Activated CD4-positive, alpha-beta T cell treated with anti-CD3 and anti-CD28 coated beads for 36 hours (primary cell): ENCODE data around the gene TBC1D10A. TPM values are rescaled to one million over a fixed set of nuclear protein-coding genes. Genes with fewer than 3 reads are reported as not detected.

Source experiments
- ATAC-seq: fragments of 200-7000 bp; cut with Tn5 transposase; one replicate; pipeline ENCODE4 v1.10.0; 2021; ENCODE audit warnings: mild to moderate bottlenecking, moderate library complexity
- CTCF ChIA-PET: fragments of 350-600 bp; sonication (Branson Sonifier 250); formaldehyde crosslinking; loops from one replicate; lab custom pipeline; 2021; ENCODE audit warnings: antibody characterized with exemption; lab: Charles Lee
- POLR2A ChIA-PET: fragments of 350-600 bp; sonication (Branson Sonifier 250); formaldehyde crosslinking; loops from one replicate; lab custom pipeline; 2021; ENCODE audit warnings: antibody characterized with exemption, inconsistent platforms; lab: Charles Lee
- DNase-seq: peaks from one replicate; pipeline ENCODE4 v3.0.0-alpha.2; 2020
- H3K27ac Mint-ChIP-seq: one replicate; pipeline ENCODE4 v1.8.0; 2021; ENCODE audit warnings: mixed read lengths
- H3K27me3 Mint-ChIP-seq: one replicate; pipeline ENCODE4 v1.8.0; 2021; ENCODE audit warnings: mixed read lengths
- H3K36me3 Mint-ChIP-seq: one replicate; pipeline ENCODE4 v1.8.0; 2021; ENCODE audit warnings: low read depth, mixed read lengths
- H3K4me1 Mint-ChIP-seq: one replicate; pipeline ENCODE4 v1.8.0; 2021; ENCODE audit warnings: mixed read lengths
- H3K4me3 Mint-ChIP-seq: one replicate; pipeline ENCODE4 v1.8.0; 2021; ENCODE audit warnings: mild to moderate bottlenecking, moderate library complexity, mixed read lengths
- H3K9me3 Mint-ChIP-seq: one replicate; pipeline ENCODE4 v1.8.0; 2021; ENCODE audit warnings: low read depth, mixed read lengths
- intact Hi-C, 2 experiments: fragments of 100-400 bp; cut with DNase I in 1 of 2; cut with micrococcal nuclease in 1 of 2; formaldehyde crosslinking; loops; one replicate each; pipeline versions ENCODE4 v1.14.2 to v1.15.1; 2022 to 2024; cut with DNase I, micrococcal nuclease
- total RNA-seq, 2 experiments: library from RNA; stranded (reverse); gene quantifications; one replicate each; pipeline ENCODE4 v1.2.3, GENCODE V29; 2021

Gene TBC1D10A
- total RNA-seq, 2 experiments from 2014 or later, result 20.1 to 21.6 TPM

GRCh38 chr22:30333707-30334087 is 7.0 kb upstream of the TBC1D10A start:
- Mint-ChIP-seq H3K27me3 (no peaks in the 10 kb centered on the region), H3K4me3 (no peak overlapping the region), H3K9me3 (no peaks in the 10 kb centered on the region), H3K27ac (peak overlapping the region; percentile 69), H3K4me1 (peaks cover 43% of the 10 kb centered on the region), H3K36me3 (peaks cover 74% of the 10 kb centered on the region)
- ATAC-seq (peak; percentile 73), DNase-seq (peak; percentile 69)
- intact Hi-C loops, result no loop called here
- CTCF ChIA-PET, result interaction anchor here (1.7 kb wide), 1 partner anchor 46 kb away, joined by 10 read pairs; no protein-coding TSS in a partner anchor
- POLR2A ChIA-PET, result interaction anchor here (0.6 to 0.9 kb wide), 2 partner anchors 22 to 45 kb away, joined by 3 read pairs; no protein-coding TSS in a partner anchor

DNA sequence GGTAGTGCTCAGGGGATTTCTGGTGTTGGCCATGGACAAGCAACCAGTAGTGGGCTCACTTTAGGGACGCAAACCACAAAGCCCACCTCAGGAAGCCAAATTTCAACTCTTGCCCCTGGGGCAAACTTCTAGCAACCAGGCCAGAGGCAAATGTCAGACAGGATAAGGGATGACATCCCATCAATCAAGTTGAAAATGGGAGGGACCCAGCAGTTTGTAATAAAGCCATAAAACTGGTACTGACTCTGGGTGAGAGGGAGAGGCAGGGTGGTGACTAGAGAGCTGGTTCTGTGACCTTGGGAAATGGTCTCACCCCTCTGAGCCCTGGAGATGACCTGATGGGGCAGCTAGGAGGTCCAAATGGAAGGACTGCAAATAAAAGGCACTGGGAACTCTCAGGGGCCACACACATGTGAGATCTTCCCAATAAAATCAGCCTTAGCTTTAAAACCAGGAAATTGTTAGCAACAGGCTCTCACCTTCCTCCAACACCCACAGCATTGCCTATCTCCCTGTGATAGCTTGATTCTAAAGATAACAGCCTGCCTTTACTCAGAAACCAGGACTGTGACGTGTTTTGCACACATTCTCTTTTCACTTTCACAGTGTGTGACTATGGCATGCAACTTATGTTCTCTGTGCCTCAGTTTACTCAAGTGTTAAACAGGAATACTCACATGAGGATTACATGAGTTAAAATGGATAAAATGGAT is 6.4 kb upstream of the TBC1D10A start:
- ChIA-PET CTCF (interaction anchor here (1.5 to 1.7 kb wide), 2 partner anchors 11 to 45 kb away, joined by 5 to 10 read pairs; no protein-coding TSS in a partner anchor), POLR2A (interaction anchor here (0.6 to 0.9 kb wide), 3 partner anchors 15 to 45 kb away, joined by 3 read pairs; no protein-coding TSS in a partner anchor)
- no peak overlapping the region for H3K4me3 Mint-ChIP-seq
- peaks cover 43% of the 10 kb centered on the region for H3K4me1 Mint-ChIP-seq
- ATAC-seq (peak; percentile 60), DNase-seq (no peak)
- H3K27ac Mint-ChIP-seq, result peak overlapping the region; percentile 69
- no peaks in the 10 kb centered on the region for H3K9me3 Mint-ChIP-seq
- H3K36me3 Mint-ChIP-seq, result peaks cover 70% of the 10 kb centered on the region
- no peaks in the 10 kb centered on the region for H3K27me3 Mint-ChIP-seq
- intact Hi-C loops, result no loop called here

GRCh38 chr22:30332551-30332950 is 5.8 kb upstream of the TBC1D10A start:
- peaks cover 65% of the 10 kb centered on the region for H3K36me3 Mint-ChIP-seq
- CTCF ChIA-PET, result interaction anchor here (0.9 to 1.7 kb wide), 3 partner anchors 12 to 55 kb away, joined by 3 to 10 read pairs (median 5); partner anchors contain the start of gene RNF215

DNA sequence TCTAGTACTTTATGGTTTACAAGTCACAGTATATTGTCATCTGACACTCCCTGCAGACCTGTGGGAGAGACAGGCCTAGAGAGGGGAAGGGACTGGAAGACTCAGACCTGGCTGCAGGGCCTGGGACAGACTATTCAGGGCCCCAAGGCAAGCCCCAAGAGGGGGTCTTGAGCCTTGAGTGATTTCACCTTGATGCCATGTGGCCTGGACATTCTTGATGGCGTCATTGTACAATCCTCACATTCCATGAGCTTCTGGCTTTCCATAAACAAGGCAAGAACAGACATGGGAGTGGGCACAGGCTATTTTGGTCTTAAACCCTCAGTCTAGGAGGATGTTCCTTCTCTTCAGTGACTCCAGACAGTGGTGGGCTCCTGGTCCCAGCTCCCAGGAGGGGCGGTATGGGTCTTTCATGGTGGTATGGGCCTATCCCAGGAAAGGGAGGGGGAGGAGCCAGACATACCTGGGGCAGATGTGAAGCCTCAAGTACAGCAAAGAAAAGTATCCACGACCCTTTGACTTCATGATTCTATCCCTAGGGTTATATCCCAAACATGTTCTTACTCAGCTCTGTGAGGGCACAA is 1.8 kb upstream of the TBC1D10A start:
- H3K27ac Mint-ChIP-seq, result no peak overlapping the region
- CTCF ChIA-PET, result interaction anchor here (0.6 to 5.1 kb wide), 6 partner anchors 21 to 220 kb away, joined by 3 to 45 read pairs (median 3); partner anchors contain the start of genes CASTOR1 and RNF215
- no peak overlapping the region for H3K4me3 Mint-ChIP-seq
- POLR2A ChIA-PET, result interaction anchor here (1.0 to 1.8 kb wide), 2 partner anchors 16 to 19 kb away, joined by 4 read pairs; no protein-coding TSS in a partner anchor
- peaks cover 50% of the 10 kb centered on the region for H3K4me1 Mint-ChIP-seq
- ATAC-seq, result no peak
- DNase-seq, result no peak
- no peaks in the 10 kb centered on the region for H3K9me3 Mint-ChIP-seq
- peaks cover 28% of the 10 kb centered on the region for H3K36me3 Mint-ChIP-seq
- intact Hi-C loops, result loop anchor here (5.0 kb wide), 2 partner anchors 59 to 491 kb away; partner anchors contain the start of genes ASCC2 (in 1 of the 2) and RNF215 (in 1 of the 2)
- no peaks in the 10 kb centered on the region for H3K27me3 Mint-ChIP-seq

More at GRCh38 chr22:30332551-30332950, 5.8 kb upstream of the TBC1D10A start:
- ATAC-seq (no peak), DNase-seq (no peak)
- intact Hi-C loops, result no loop called here
- peaks cover 47% of the 10 kb centered on the region for H3K4me1 Mint-ChIP-seq
- peak overlapping the region; percentile 69 for H3K27ac Mint-ChIP-seq
- H3K27me3 Mint-ChIP-seq, result no peaks in the 10 kb centered on the region
- H3K9me3 Mint-ChIP-seq, result no peaks in the 10 kb centered on the region
- POLR2A ChIA-PET, result interaction anchor here (0.7 kb wide), 1 partner anchor 15 kb away, joined by 3 read pairs; no protein-coding TSS in a partner anchor
- no peak overlapping the region for H3K4me3 Mint-ChIP-seq

- H3K9me3 Mint-ChIP-seq, result no peaks in the 10 kb centered on the region
- intact Hi-C loops, result loop anchor here (1.0 to 5.0 kb wide), 12 partner anchors 21 to 723 kb away; partner anchors contain the start of genes CASTOR1 (in 2 of the 2), RNF215 (in 2 of the 2), SF3A1 (in 2 of the 2) and ASCC2 (in 1 of the 2)
- ChIA-PET POLR2A (interaction anchor here (1.8 kb wide), 1 partner anchor 16 kb away, joined by 4 read pairs; no protein-coding TSS in a partner anchor), CTCF (interaction anchor here (0.6 to 5.1 kb wide), 6 partner anchors 22 to 220 kb away, joined by 3 to 45 read pairs (median 3); partner anchors contain the start of genes CASTOR1 and RNF215)
- DNase-seq (no peak), ATAC-seq (no peak)
- peak overlapping the region; percentile 89 for H3K27ac Mint-ChIP-seq
- H3K36me3 Mint-ChIP-seq, result peaks cover 27% of the 10 kb centered on the region
- H3K4me3 Mint-ChIP-seq, result peak overlapping the region; percentile 82
- no peaks in the 10 kb centered on the region for H3K27me3 Mint-ChIP-seq
- H3K4me1 Mint-ChIP-seq, result peaks cover 50% of the 10 kb centered on the region
These were observed 1.2 kb upstream of the TBC1D10A start for GRCh38 chr22:30327864-30328345.

- CTCF ChIA-PET, result interaction anchor here (0.6 to 5.1 kb wide), 11 partner anchors 8 to 91 kb away, joined by 3 to 45 read pairs (median 4); partner anchors contain the start of gene CASTOR1
- Mint-ChIP-seq H3K36me3 (peaks cover 20% of the 10 kb centered on the region), H3K27me3 (no peaks in the 10 kb centered on the region), H3K4me3 (peak overlapping the region; percentile 82), H3K27ac (peak overlapping the region; percentile 71), H3K4me1 (peaks cover 50% of the 10 kb centered on the region), H3K9me3 (no peaks in the 10 kb centered on the region)
- DNase-seq (no peak), ATAC-seq (peak; percentile 6)
- POLR2A ChIA-PET, result interaction anchor here (0.6 to 1.8 kb wide), 8 partner anchors 8 to 488 kb away, joined by 3 to 6 read pairs (median 4); partner anchors contain the start of genes ASCC2, CCDC157 and SF3A1
- intact Hi-C loops, result loop anchor here (2.0 to 5.0 kb wide), 6 partner anchors 19 to 721 kb away; partner anchors contain the start of genes ASCC2 (in 1 of the 2), CASTOR1 (in 1 of the 2), CCDC157 (in 1 of the 2) and RNF215 (in 1 of the 2)
These were observed 461 bp downstream of the TBC1D10A start for GRCh38 chr22:30326255-30326705.

DNA sequence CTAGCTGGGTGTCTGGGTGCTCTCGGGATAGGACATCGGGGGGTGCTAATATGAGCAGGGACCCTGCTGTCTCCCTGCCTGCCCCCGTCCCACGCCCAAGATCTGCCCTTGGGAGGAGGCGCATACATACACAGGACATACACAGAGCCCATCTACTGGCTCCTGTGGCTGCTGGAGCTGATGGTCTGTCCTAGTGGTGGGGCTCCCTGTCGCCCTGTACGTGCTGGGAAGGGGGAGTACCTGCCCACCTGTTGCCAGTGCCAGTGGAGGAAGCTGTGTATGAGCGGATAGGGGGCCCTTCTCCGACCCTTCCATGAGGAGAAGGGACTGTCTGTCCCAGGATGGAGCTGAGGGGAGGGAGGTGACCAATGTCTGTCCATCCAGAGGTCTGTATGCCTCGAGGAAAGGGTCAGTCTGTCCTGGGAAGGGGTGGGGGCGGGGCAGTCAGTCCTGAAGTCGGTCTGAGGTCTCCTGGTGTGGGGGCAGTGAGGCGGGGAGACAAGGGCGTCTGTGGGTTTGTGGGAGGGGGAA is 952 bp downstream of the TBC1D10A start:
- ATAC-seq (no peak), DNase-seq (no peak)
- Mint-ChIP-seq H3K9me3 (no peaks in the 10 kb centered on the region), H3K27ac (peak overlapping the region; percentile 71), H3K36me3 (peaks cover 19% of the 10 kb centered on the region), H3K4me1 (peaks cover 54% of the 10 kb centered on the region), H3K27me3 (no peaks in the 10 kb centered on the region), H3K4me3 (peak overlapping the region; percentile 82)
- POLR2A ChIA-PET, result interaction anchor here (0.6 kb wide), 2 partner anchors 25 kb away, joined by 5 to 11 read pairs; no protein-coding TSS in a partner anchor
- CTCF ChIA-PET, result interaction anchor here (0.6 to 5.1 kb wide), 7 partner anchors 13 to 218 kb away, joined by 3 to 45 read pairs (median 4); partner anchors contain the start of gene CASTOR1
- intact Hi-C loops, result loop anchor here (1.0 to 5.0 kb wide), 7 partner anchors 10 to 721 kb away; partner anchors contain the start of genes ASCC2 (in 1 of the 2), CASTOR1 (in 1 of the 2), CCDC157 (in 1 of the 2) and RNF215 (in 1 of the 2)

- DNase-seq, result no peak
- POLR2A ChIA-PET, result interaction anchor here (0.6 to 1.8 kb wide), 2 partner anchors 9 to 25 kb away, joined by 7 to 11 read pairs; no protein-coding TSS in a partner anchor
- H3K4me1 Mint-ChIP-seq, result peaks cover 59% of the 10 kb centered on the region
- CTCF ChIA-PET, result interaction anchor here (0.6 to 5.1 kb wide), 6 partner anchors 12 to 218 kb away, joined by 3 to 45 read pairs (median 4); partner anchors contain the start of gene CASTOR1
- H3K36me3 Mint-ChIP-seq, result peaks cover 17% of the 10 kb centered on the region
- H3K9me3 Mint-ChIP-seq, result no peaks in the 10 kb centered on the region
- H3K27ac Mint-ChIP-seq, result peak overlapping the region; percentile 71
- peak overlapping the region; percentile 82 for H3K4me3 Mint-ChIP-seq
- ATAC-seq, result no peak
- H3K27me3 Mint-ChIP-seq, result no peaks in the 10 kb centered on the region
- intact Hi-C loops, result loop anchor here (1.0 to 5.0 kb wide), 3 partner anchors 10 to 488 kb away; partner anchors contain the start of genes ASCC2 (in 1 of the 2) and RNF215 (in 1 of the 2)
These were observed 1.5 kb downstream of the TBC1D10A start for GRCh38 chr22:30325065-30325720.

GRCh38 chr22:30324014-30324730 is 2.6 kb downstream of the TBC1D10A start:
- ChIA-PET CTCF (interaction anchor here (0.7 to 3.7 kb wide), 8 partner anchors 11 to 110 kb away, joined by 3 to 16 read pairs (median 4); no protein-coding TSS in a partner anchor), POLR2A (interaction anchor here (1.8 kb wide), 1 partner anchor 8 kb away, joined by 7 read pairs; no protein-coding TSS in a partner anchor)
- Mint-ChIP-seq H3K4me3 (peak overlapping the region; percentile 82), H3K36me3 (peaks cover 12% of the 10 kb centered on the region), H3K9me3 (no peaks in the 10 kb centered on the region), H3K27me3 (no peaks in the 10 kb centered on the region), H3K4me1 (peaks cover 69% of the 10 kb centered on the region), H3K27ac (peak overlapping the region; percentile 71)
- intact Hi-C loops, result no loop called here
- peak; percentile 61 for DNase-seq
- peak; percentile 21 for ATAC-seq
